Posterior vena cava (tissue), 2 donors: ENCODE results near the gene ZNF622. TPM values are rescaled to one million over a fixed set of nuclear protein-coding genes. Genes with fewer than 3 reads are reported as not detected.

Experiments
- total RNA-seq, 2 donors: library from RNA; stranded (reverse); fragmentation: NEBNext Ultra II Directional; extraction: Animal tissue kit (Norgen Biotek cat#: 25700); gene quantifications; one replicate each; pipeline ENCODE4 v1.2.1, GENCODE V29; 2021
- donor health status: DM: yes; HTN: yes; CAD: no.
- donor health status: DM: yes; HTN: yes; CAD: no.

Gene ZNF622
- total RNA-seq, 2 donors from 2014 or later = 18.7 to 21.9 TPM

Other genes starting within 250 kb of the ZNF622 start
- gene RETREG1, start 151.2 kb upstream of the ZNF622 start, total RNA-seq = 10 to 100 TPM in 1 of 2 donors, 1 to 10 TPM in 1; 5.4 to 10.9 TPM